ENCODE measurements around the gene CLEC7A. TPM values are rescaled to one million over a fixed set of nuclear protein-coding genes. Genes with fewer than 3 reads are reported as not detected.

The CLEC7A gene
- total and polyA plus RNA-seq, 10 donors = 7.7 to 111 (median 45.7) TPM

GRCh38 chr12:10082117-10082874 lies 47.7 kb downstream of the CLEC7A start:
- Histone ChIP-seq H3K27me3 (replicated peaks in 1 of 7) (peaks cover 0 to 6% (median 0%) of the 10 kb centered on the region in 7 donors), H3K9me3 (peaks cover 0 to 22% (median 16%) of the 10 kb centered on the region in 8 donors), H3K36me3 (peaks cover 0 to 10% (median 0%) of the 10 kb centered on the region in 6 donors), H3K4me1 (peaks cover 0 to 15% (median 0%) of the 10 kb centered on the region in 6 donors), H3K27ac (no peak overlapping the region), H3K4me3 (no peak overlapping the region)
- intact Hi-C loops (cut with DNase I; ENCODE audit: low total_unique reads) = no loop called here
- DNase-seq = no peak
- no peak for TF ChIP-seq POLR2A (IDR thresholded peaks at IDR 0.05)
- TF ChIP-seq POLR2AphosphoS5 (IDR thresholded peaks at IDR 0.05) = no peak
- TF ChIP-seq, protein P1, sequence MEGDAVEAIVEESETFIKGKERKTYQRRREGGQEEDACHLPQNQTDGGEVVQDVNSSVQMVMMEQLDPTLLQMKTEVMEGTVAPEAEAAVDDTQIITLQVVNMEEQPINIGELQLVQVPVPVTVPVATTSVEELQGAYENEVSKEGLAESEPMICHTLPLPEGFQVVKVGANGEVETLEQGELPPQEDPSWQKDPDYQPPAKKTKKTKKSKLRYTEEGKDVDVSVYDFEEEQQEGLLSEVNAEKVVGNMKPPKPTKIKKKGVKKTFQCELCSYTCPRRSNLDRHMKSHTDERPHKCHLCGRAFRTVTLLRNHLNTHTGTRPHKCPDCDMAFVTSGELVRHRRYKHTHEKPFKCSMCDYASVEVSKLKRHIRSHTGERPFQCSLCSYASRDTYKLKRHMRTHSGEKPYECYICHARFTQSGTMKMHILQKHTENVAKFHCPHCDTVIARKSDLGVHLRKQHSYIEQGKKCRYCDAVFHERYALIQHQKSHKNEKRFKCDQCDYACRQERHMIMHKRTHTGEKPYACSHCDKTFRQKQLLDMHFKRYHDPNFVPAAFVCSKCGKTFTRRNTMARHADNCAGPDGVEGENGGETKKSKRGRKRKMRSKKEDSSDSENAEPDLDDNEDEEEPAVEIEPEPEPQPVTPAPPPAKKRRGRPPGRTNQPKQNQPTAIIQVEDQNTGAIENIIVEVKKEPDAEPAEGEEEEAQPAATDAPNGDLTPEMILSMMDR (IDR thresholded peaks at IDR 0.05 in 8 of 11, conservative IDR thresholded peaks at IDR 0.05 in 3 of 11) = no peak
- WGBS, 5 donors = 43 to 63% (median 54%) methylated on average over 5 of the region's 5 CpGs

DNA sequence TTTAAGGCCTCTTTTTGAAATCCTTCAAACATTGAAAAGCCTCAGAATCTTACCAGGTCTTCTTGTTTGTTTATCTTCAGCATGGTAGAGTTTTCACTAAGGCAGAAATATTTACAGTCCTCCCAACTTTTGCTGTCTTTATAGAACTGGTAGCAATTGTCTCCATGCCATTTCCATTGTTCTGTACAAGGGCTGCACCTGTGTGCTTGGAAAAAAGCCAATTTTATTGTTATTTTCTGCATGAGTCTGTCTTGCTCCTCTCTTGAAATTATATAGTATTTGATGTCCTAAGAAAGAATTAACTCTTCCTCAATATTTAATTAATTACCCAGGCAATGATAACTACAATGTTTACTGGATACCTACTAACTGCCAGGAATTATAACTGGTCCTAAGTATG lies 54.5 kb downstream of the CLEC7A start:
- intact Hi-C loops (cut with DNase I; ENCODE audit: low total_unique reads) = no loop called here
- no peaks in the 10 kb centered on the region for H3K27me3 ChIP-seq (replicated peaks in 1 of 7)
- TF ChIP-seq POLR2A (IDR thresholded peaks at IDR 0.05) (no peak), POLR2AphosphoS5 (IDR thresholded peaks at IDR 0.05) (no peak)
- TF ChIP-seq, protein P1 (IDR thresholded peaks at IDR 0.05 in 8 of 11, conservative IDR thresholded peaks at IDR 0.05 in 3 of 11) = no peak

DNA sequence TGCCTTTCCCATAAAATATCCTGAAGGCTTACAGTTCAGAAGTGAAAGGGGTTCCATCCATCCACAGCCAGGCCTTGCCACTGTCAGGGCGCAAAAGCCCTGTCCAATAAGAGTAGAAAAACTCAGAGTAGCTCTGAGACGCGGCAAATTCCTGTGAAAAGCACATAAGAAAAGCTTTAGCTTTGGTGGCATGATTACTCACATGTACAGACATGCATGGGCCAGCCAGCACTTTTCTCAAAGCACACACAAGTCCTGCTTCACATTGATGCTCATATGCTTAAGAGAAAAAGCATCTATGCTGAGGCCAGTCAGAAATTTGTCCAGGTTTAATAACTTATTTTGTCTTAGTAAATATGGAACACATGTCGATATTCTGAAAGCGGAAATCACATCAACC lies 56.7 kb downstream of the CLEC7A start:
- WGBS, 5 donors = 92 to 97% (median 96%) methylated on average over 5 of the region's 5 CpGs
- H3K4me1 ChIP-seq = peaks cover 6 to 26% (median 16%) of the 10 kb centered on the region in 6 donors
- H3K27ac ChIP-seq = no peak overlapping the region
- no peak overlapping the region for H3K4me3 ChIP-seq
- no peaks in the 10 kb centered on the region for H3K9me3 ChIP-seq
- DNase-seq = no peak
- no peak for TF ChIP-seq POLR2A (IDR thresholded peaks at IDR 0.05)
- TF ChIP-seq, protein P1 (IDR thresholded peaks at IDR 0.05 in 8 of 11, conservative IDR thresholded peaks at IDR 0.05 in 3 of 11) = no peak
- intact Hi-C loops (cut with DNase I; ENCODE audit: low total_unique reads) = no loop called here
- H3K36me3 ChIP-seq = peaks cover 0 to 18% (median 0%) of the 10 kb centered on the region in 6 donors
- H3K27me3 ChIP-seq (replicated peaks in 1 of 7) = no peaks in the 10 kb centered on the region

More for the DNA sequence above, 54.5 kb downstream of the CLEC7A start:
- Histone ChIP-seq H3K4me1 (peaks cover 0 to 11% (median 0%) of the 10 kb centered on the region in 6 donors), H3K4me3 (no peak overlapping the region), H3K9me3 (no peaks in the 10 kb centered on the region), H3K36me3 (peaks cover 0 to 27% (median 0%) of the 10 kb centered on the region in 6 donors), H3K27ac (no peak overlapping the region)
- DNase-seq = no peak

DNA sequence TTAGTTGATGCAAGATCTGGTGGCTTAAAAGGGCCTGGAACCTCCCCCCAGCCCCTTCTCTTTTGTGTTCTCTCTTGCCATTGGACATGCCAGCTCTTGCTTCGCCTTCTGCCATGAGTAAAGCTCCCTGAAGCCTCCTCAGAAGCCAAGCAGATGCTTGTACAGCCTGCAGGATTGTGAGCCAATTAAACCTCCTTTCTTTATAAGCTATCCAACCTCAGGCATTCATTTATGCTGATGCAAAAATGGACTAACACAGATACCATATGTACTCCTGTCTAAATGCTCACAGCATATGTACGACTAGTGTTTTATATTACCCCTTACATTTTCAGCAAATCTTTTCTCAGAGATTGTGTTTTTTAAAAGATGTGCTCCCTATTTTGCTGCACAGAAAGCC lies 57.9 kb downstream of the CLEC7A start:
- TF ChIP-seq, protein P1 (IDR thresholded peaks at IDR 0.05 in 8 of 11, conservative IDR thresholded peaks at IDR 0.05 in 3 of 11) = no peak
- TF ChIP-seq POLR2AphosphoS5 (IDR thresholded peaks at IDR 0.05) = no peak
- no peak for TF ChIP-seq POLR2A (IDR thresholded peaks at IDR 0.05)
- Histone ChIP-seq H3K4me3 (no peak overlapping the region), H3K27ac (no peak overlapping the region), H3K4me1 (peaks cover 8 to 38% (median 24%) of the 10 kb centered on the region in 6 donors), H3K9me3 (no peaks in the 10 kb centered on the region), H3K27me3 (replicated peaks in 1 of 7) (no peaks in the 10 kb centered on the region), H3K36me3 (peaks cover 0 to 18% (median 0%) of the 10 kb centered on the region in 6 donors)
- no peak for DNase-seq
- intact Hi-C loops (cut with DNase I; ENCODE audit: low total_unique reads) = no loop called here
- 88 to 96% (median 89%) methylated on average over 2 of the region's 2 CpGs for WGBS, 5 donors

All from spleen (tissue), 11 donors.